Heart left ventricle (tissue), 13 donors: ENCODE data around the gene CCDC50.

Source experiments
- CTCF ChIP-seq, 12 donors: fragments of 200-600 bp; sonication (generic) in 4 of 12; IDR thresholded peaks; one replicate each; pipeline versions ENCODE4 v1.5.0 to v1.8.0; 2018 to 2022; ENCODE audit warnings: antibody characterized with exemption in 12 of 12, mild to moderate bottlenecking in 5 of 12
- POLR2A ChIP-seq, 2 donors: fragments of 450-650 bp; IDR thresholded peaks; one replicate each; pipeline ENCODE4 v1.6.1; 2017; ENCODE audit warnings: antibody characterized with exemption in 2 of 2, mild to moderate bottlenecking in 2 of 2, moderate library complexity in 2 of 2
- donor health status: ischemic (EF 13 %, LVEDD 7.1; RV severe dilation, severe dysfunction).
- donor health status: DM: no; HTN: yes; CAD: no.
- donor health status: DM: no; HTN: no; CAD: no.
- donor health status: ischemic (EF 25% LVEDD 6.9; RV normal size, moderate dysfunction).
- donor health status: ischemic (EF 25% LVEDD 5.7; RV mildly dilated, moderate dysfunction).
- donor health status: ischemic (EF 35%, LVEDD 5.7; RV mildly dilated, moderate dysfunction).
- donor health status: nonischemic (EF 11% LVEDD 7.7; RV severe dilation, severe dysfunction).
- donor health status: DM: yes; HTN: yes; CAD: no.
- donor health status: PGD.
- donor health status: ischemic (EF 29% LVEDD 5.4; RV normal size, mild dysfunction).
- donor health status: nonischemic (EF 23%, LVEDD 6.1; RV moderate dilation, normal function).

- no peak for TF ChIP-seq CTCF (IDR thresholded peaks at IDR 0.05)
- TF ChIP-seq POLR2A (IDR thresholded peaks at IDR 0.05), result no peak
Measured at GRCh38 chr3:191298846-191299245, 30.3 kb upstream of the CCDC50 start.
